ENCODE measurements around the gene ICAM2.

ICAM2 gene

DNA sequence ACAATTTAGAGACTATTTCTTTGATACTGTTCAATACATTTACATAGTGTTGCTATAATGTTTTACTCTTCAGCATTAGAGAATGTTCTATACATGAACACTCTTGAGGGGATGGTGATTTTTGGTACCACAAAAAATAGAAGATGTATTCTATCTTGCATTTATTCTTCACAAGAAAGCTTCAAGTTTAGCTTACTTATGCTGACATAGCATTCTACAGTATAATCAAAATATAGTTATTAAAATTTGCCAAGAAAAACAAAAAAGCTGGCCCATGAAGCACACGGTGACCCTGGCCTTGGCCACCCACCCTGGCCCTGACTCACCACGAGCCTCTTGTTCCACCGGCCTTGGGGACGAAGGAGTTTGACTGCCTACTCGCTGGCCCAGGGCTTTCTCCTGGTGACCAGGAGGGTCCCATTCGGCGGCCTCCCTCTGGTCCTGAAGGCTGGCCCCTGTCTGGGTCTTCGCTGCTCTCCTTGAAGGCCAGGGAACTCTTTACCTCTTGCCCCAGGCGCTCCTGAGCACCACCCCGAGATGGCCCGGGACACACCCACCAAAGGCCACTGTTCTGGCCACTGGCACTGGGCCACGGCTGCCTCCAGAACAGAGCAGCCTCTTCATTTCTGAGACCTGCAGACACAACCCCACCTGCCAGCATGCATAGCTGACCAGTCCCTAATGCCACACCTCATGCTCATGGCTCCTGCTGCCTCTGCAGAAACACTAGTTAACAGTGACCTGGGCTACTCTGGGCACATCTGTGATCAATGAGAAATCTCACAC is 22.5 kb upstream of the ICAM2 start:
- no peaks in the 10 kb centered on the region for H3K4me1 ChIP-seq (ENCODE audit: insufficient read depth, low read length, poor library complexity, severe bottlenecking)
- TF ChIP-seq, protein P1, sequence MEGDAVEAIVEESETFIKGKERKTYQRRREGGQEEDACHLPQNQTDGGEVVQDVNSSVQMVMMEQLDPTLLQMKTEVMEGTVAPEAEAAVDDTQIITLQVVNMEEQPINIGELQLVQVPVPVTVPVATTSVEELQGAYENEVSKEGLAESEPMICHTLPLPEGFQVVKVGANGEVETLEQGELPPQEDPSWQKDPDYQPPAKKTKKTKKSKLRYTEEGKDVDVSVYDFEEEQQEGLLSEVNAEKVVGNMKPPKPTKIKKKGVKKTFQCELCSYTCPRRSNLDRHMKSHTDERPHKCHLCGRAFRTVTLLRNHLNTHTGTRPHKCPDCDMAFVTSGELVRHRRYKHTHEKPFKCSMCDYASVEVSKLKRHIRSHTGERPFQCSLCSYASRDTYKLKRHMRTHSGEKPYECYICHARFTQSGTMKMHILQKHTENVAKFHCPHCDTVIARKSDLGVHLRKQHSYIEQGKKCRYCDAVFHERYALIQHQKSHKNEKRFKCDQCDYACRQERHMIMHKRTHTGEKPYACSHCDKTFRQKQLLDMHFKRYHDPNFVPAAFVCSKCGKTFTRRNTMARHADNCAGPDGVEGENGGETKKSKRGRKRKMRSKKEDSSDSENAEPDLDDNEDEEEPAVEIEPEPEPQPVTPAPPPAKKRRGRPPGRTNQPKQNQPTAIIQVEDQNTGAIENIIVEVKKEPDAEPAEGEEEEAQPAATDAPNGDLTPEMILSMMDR (conservative IDR thresholded peaks at IDR 0.05; ENCODE audit: low read length) = no peak
- no peak for TF ChIP-seq EZH2phosphoT487 (IDR thresholded peaks at IDR 0.05; ENCODE audit: borderline replicate concordance)
- no peak overlapping the region for H3K4me3 ChIP-seq (ENCODE audit: low read length, poor library complexity, severe bottlenecking)
- no peaks in the 10 kb centered on the region for H3K36me3 ChIP-seq (ENCODE audit: insufficient read depth, low read length)
- H3F3A ChIP-seq (ENCODE audit: low read depth) = no peaks in the 10 kb centered on the region
- H3K79me2 ChIP-seq (ENCODE audit: insufficient read depth, low read length) = no peaks in the 10 kb centered on the region
- no peak overlapping the region for H3K4me2 ChIP-seq (ENCODE audit: low read depth, low read length, poor library complexity, severe bottlenecking)
- H4K20me1 ChIP-seq (ENCODE audit: insufficient read depth, low read length, poor library complexity, severe bottlenecking) = no peaks in the 10 kb centered on the region
- H3K9me3 ChIP-seq (ENCODE audit: insufficient read depth, low read depth, low read length) = no peaks in the 10 kb centered on the region
- H3K9ac ChIP-seq (ENCODE audit: low read depth, low read length, poor library complexity, severe bottlenecking) = no peak overlapping the region
- no peaks in the 10 kb centered on the region for H3K9me2 ChIP-seq (replicated peaks; ENCODE audit: low read depth, low read length)
- H3K27me3 ChIP-seq (ENCODE audit: insufficient read depth, low read length, poor library complexity, severe bottlenecking) = no peaks in the 10 kb centered on the region
- H2AFZ ChIP-seq (ENCODE audit: low read length) = no peak overlapping the region

DNA sequence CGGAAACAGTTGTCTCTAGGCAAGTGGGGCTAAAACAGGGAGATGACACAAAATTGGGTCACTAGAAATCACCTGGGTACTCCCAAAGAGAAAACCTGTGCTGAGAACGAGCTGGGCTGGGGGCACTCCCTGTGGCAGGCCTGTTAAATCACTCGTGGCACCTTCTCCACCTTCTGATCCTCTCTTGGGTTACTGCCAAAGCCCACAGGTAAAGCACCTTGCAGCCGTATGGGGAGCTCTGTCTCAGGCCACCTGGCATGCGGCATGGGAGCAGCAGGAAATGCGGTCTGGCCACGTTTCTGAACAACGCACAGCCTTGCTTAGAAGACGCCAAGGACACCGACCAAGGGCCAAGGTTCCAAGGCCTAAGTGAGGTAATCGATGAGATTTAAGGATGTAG is 21.5 kb upstream of the ICAM2 start:
- Histone ChIP-seq H2AFZ (ENCODE audit: low read length) (no peak overlapping the region), H3K79me2 (ENCODE audit: insufficient read depth, low read length) (no peaks in the 10 kb centered on the region), H3K9me2 (replicated peaks; ENCODE audit: low read depth, low read length) (no peaks in the 10 kb centered on the region), H3K9me3 (ENCODE audit: insufficient read depth, low read depth, low read length) (no peaks in the 10 kb centered on the region), H3K36me3 (ENCODE audit: insufficient read depth, low read length) (no peaks in the 10 kb centered on the region), H3K4me3 (ENCODE audit: low read length, poor library complexity, severe bottlenecking) (no peak overlapping the region), H3K4me1 (ENCODE audit: insufficient read depth, low read length, poor library complexity, severe bottlenecking) (no peaks in the 10 kb centered on the region), H4K20me1 (ENCODE audit: insufficient read depth, low read length, poor library complexity, severe bottlenecking) (no peaks in the 10 kb centered on the region), H3K9ac (ENCODE audit: low read depth, low read length, poor library complexity, severe bottlenecking) (no peak overlapping the region), H3K27me3 (ENCODE audit: insufficient read depth, low read length, poor library complexity, severe bottlenecking) (no peaks in the 10 kb centered on the region), H3F3A (ENCODE audit: low read depth) (no peaks in the 10 kb centered on the region), H3K4me2 (ENCODE audit: low read depth, low read length, poor library complexity, severe bottlenecking) (no peak overlapping the region)
- no peak for TF ChIP-seq EZH2phosphoT487 (IDR thresholded peaks at IDR 0.05; ENCODE audit: borderline replicate concordance)
- TF ChIP-seq, protein P1 (conservative IDR thresholded peaks at IDR 0.05; ENCODE audit: low read length) = no peak

- no peaks in the 10 kb centered on the region for H4K20me1 ChIP-seq (ENCODE audit: insufficient read depth, low read length, poor library complexity, severe bottlenecking)
- H3K9ac ChIP-seq (ENCODE audit: low read depth, low read length, poor library complexity, severe bottlenecking) = no peak overlapping the region
- no peaks in the 10 kb centered on the region for H3K79me2 ChIP-seq (ENCODE audit: insufficient read depth, low read length)
- no peaks in the 10 kb centered on the region for H3K9me3 ChIP-seq (ENCODE audit: insufficient read depth, low read depth, low read length)
- no peaks in the 10 kb centered on the region for H3K36me3 ChIP-seq (ENCODE audit: insufficient read depth, low read length)
- TF ChIP-seq, protein P1 (conservative IDR thresholded peaks at IDR 0.05; ENCODE audit: low read length) = no peak
- no peak for TF ChIP-seq EZH2phosphoT487 (IDR thresholded peaks at IDR 0.05; ENCODE audit: borderline replicate concordance)
- H3K27me3 ChIP-seq (ENCODE audit: insufficient read depth, low read length, poor library complexity, severe bottlenecking) = no peaks in the 10 kb centered on the region
- no peak overlapping the region for H3K4me3 ChIP-seq (ENCODE audit: low read length, poor library complexity, severe bottlenecking)
- H3K4me1 ChIP-seq (ENCODE audit: insufficient read depth, low read length, poor library complexity, severe bottlenecking) = no peaks in the 10 kb centered on the region
- no peaks in the 10 kb centered on the region for H3K9me2 ChIP-seq (replicated peaks; ENCODE audit: low read depth, low read length)
- no peak overlapping the region for H2AFZ ChIP-seq (ENCODE audit: low read length)
- no peaks in the 10 kb centered on the region for H3F3A ChIP-seq (ENCODE audit: low read depth)
- no peak overlapping the region for H3K4me2 ChIP-seq (ENCODE audit: low read depth, low read length, poor library complexity, severe bottlenecking)
Measured at GRCh38 chr17:64040206-64040605, 19.8 kb upstream of the ICAM2 start.

Measured in Loucy (cell line).